Spinal cord (tissue), 10 donors: ENCODE data around the gene HOXC11. TPM values are rescaled to one million over a fixed set of nuclear protein-coding genes. Genes with fewer than 3 reads are reported as not detected.

Source experiments
- DNase-seq, 6 donors: peaks; one replicate each; pipeline versions ENCODE4 v3.0.0 to v3.0.0-alpha.2; 2013 to 2015; ENCODE audit warnings: low spot score in 6 of 6, low read depth in 4 of 6
- H3K27ac ChIP-seq: one replicate; pipeline ENCODE4 v1.5.1; 2013; ENCODE audit warnings: low read depth, low read length, control low read depth
- H3K27me3 ChIP-seq: one replicate; pipeline ENCODE4 v1.6.1; 2013; ENCODE audit warnings: low read length; ENCODE audit not compliant: control insufficient read depth, insufficient read depth
- H3K36me3 ChIP-seq: one replicate; pipeline ENCODE4 v1.6.1; 2013; ENCODE audit warnings: low read length; ENCODE audit not compliant: control insufficient read depth, insufficient read depth
- H3K4me1 ChIP-seq: one replicate; pipeline ENCODE4 v1.6.1; 2013; ENCODE audit warnings: low read length; ENCODE audit not compliant: control insufficient read depth, insufficient read depth
- H3K4me3 ChIP-seq: one replicate; pipeline ENCODE4 v1.5.1; 2013; ENCODE audit warnings: low read depth, low read length, control low read depth
- H3K9me3 ChIP-seq: one replicate; pipeline ENCODE4 v1.6.1; 2013; ENCODE audit warnings: low read length; ENCODE audit not compliant: control insufficient read depth, insufficient read depth
- WGBS: methylation state at CpG from one replicate; pipeline ENCODE4 v1.1.5; 2013; ENCODE audit warnings: missing lambda C conversion rate; ENCODE audit not compliant: insufficient coverage; 5-methylcytosine and 5-hydroxymethylcytosine counted together
- polyA plus RNA-seq, 2 donors: library from polyadenylated mRNA; unstranded; fragments of 120-200 nt; gene quantifications; one replicate each; pipeline ENCODE4 v1.2.1, GENCODE V29; 2013; ENCODE audit not compliant: insufficient read length in 2 of 2
- total RNA-seq, 2 donors: library from RNA; depleted of rRNA in 1 of 2; stranded (reverse); fragments of 120-200 nt in 1 of 2; fragments of >200 nt in 1 of 2; gene quantifications; one replicate each; pipeline versions ENCODE4 v1.2.3 to v1.2.4, GENCODE V29; 2013 to 2014
- donor health status: healthy.

HOXC11 gene
- total and polyA plus RNA-seq, 4 donors = 1.5 TPM; not detected in 3

DNA sequence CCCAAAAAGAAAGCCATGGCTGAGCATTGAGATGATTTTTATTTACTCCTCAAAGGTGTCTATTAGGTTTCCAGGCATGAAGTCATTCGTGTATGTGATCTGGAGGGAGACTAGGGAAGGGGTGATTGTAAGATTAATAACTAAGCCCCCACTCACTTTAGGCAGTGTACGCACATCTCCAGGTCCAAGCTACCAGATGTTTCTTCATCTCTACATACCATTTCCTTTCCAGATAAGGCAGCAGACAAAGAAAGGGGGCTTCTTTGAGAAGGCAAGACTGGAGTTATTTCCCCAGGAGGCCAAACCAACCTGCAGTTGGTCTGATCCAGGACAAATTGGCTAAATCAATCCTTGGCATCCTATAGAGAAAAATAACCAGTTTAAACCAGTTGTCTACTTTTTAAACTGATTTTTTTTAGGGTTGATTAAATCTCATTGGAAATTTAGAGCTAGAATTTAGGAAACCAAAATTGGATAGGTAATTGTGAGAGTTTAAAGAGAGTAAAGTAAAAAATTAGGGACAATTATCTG, 30.4 kb upstream of the HOXC11 start:
- Histone ChIP-seq H3K36me3 (no peaks in the 10 kb centered on the region), H3K4me1 (peaks cover 20% of the 10 kb centered on the region), H3K27me3 (peaks cover 100% of the 10 kb centered on the region), H3K4me3 (no peak overlapping the region), H3K27ac (no peak overlapping the region), H3K9me3 (no peaks in the 10 kb centered on the region)
- no CpG with 5 or more reads among the region's 2 CpGs for WGBS
- no peak for DNase-seq

DNA sequence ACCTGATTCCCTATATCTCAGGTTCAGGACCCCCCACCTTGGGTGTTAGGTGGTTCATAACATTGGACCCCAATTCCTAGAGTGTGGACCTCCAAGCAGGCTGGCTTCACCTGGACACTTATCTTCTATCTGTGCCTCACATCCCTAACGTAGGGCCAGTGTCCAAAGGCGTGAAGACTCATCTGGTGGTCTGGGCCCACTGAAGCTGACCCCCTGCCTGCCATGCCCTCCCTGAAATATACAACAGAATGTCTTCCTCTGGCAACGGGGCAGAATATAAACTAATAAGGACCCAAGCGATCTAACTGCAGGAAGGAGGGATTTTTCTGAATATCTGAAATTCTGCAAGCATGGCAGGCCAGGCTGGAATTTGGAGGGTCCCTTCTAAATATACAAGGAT, 28.7 kb upstream of the HOXC11 start:
- DNase-seq = no peak
- Histone ChIP-seq H3K4me1 (peaks cover 12% of the 10 kb centered on the region), H3K27ac (no peak overlapping the region), H3K36me3 (no peaks in the 10 kb centered on the region), H3K27me3 (peaks cover 100% of the 10 kb centered on the region), H3K4me3 (no peak overlapping the region), H3K9me3 (no peaks in the 10 kb centered on the region)
- 20% methylated on average over 2 of the region's 4 CpGs for WGBS

DNA sequence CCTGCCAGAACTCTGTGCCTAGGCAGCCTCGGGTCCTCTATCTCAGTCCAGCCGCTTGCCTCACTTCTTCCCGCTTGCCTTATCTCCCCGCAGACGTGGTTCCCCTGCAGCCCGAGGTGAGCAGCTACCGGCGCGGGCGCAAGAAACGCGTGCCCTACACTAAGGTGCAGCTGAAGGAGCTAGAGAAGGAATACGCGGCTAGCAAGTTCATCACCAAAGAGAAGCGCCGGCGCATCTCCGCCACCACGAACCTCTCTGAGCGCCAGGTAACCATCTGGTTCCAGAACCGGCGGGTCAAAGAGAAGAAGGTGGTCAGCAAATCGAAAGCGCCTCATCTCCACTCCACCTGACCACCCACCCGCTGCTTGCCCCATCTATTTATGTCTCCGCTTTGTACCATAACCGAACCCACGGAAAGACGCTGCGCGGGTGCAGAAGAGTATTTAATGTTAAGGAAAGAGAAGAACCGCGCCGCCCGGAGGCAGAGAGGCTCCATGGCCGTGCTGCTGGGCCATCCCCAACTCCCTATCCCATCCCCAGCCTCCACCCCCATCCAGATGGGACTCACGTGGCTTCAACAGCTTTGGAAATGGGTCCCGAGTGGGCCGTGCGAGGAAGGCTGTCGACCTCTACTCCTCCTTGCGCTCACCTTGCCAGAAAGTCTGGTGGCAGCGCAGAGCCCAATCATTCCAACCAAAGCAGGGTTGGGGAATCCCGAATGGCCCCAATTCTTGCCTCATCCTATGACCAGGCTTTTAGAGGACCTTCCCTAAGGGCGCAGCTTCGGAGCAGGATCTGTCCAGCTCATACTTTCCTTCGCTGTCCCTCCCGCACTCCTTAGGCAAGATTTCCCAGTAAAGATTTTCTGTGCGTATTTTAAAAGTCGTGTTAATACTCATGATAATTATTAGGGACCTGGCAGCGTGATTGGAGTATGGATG, 27.7 kb upstream of the HOXC11 start:
- H3K4me3 ChIP-seq = no peak overlapping the region
- no peaks in the 10 kb centered on the region for H3K36me3 ChIP-seq
- H3K27me3 ChIP-seq = peaks cover 100% of the 10 kb centered on the region
- no peaks in the 10 kb centered on the region for H3K9me3 ChIP-seq
- H3K27ac ChIP-seq = no peak overlapping the region
- no peak for DNase-seq
- 7% methylated on average over 33 of the region's 51 CpGs for WGBS
- peaks cover 14% of the 10 kb centered on the region for H3K4me1 ChIP-seq

DNA sequence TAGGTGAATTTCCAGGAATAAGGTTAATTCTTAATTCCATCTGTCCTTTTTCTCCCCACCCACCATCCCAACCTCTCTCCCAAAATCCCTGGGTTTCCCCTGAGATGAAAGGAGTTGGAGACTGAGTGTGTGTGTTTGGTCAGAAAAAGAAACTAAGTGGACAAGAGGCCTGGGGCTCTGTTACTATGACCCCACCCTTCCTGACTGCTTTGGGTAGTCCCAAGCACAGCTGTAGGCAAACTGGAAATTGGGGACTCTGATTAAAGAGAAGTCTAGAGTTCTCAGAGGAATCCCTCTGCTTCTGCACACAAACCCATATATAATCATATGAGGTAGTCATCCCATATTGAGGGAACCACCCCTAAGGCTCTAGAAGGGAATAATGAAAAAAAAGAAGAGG, 25.2 kb upstream of the HOXC11 start:
- no peak overlapping the region for H3K27ac ChIP-seq
- H3K9me3 ChIP-seq = no peaks in the 10 kb centered on the region
- peaks cover 100% of the 10 kb centered on the region for H3K27me3 ChIP-seq
- no peak overlapping the region for H3K4me3 ChIP-seq
- DNase-seq = no peak
- no peaks in the 10 kb centered on the region for H3K36me3 ChIP-seq
- H3K4me1 ChIP-seq = peaks cover 33% of the 10 kb centered on the region

DNA sequence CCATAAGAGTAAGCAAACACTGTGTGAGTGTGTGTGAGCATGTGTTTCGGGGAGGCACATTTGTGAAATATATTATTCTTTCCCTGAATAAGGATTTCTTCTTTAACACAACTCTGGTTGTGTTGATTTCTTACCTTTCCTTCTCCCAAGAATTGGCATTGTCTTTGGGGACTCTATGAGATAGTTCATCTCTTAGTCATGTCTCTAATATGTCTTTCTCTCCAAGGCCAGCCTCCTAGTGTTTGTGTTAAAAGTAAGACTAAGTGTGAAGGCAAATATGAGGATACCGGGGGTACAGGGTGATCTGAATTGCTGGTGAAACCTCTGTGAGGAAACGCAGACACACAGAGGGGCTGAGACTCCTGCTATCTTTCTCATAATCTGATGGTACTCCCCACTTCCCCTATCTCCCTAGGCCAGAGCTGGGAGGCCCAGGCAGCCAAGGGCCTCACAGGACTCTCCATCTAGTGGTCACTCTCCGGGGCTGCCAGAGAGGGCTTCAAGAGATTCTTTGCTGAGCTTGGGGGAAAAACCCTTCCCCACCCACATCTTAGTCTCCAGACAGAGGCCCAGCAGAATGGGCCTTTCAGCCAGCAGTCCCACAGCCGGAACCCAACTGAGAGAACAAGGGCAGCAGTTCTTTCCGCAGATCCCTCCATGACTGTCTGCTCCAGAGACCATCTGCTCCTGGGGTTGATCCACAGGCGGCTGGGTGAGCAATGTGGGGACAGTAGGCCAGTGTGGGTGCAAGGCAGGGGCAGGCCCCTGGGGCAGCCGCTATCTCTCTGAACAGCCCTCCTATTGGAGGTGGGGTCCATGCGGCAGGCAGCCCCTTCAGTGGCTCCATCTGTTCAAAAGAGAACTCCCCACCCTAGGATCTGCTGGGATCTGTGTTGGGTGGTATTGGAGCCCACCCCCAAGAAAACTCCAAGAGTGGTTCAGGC, 24.0 kb upstream of the HOXC11 start:
- DNase-seq = no peak
- Histone ChIP-seq H3K27ac (no peak overlapping the region), H3K27me3 (peaks cover 100% of the 10 kb centered on the region), H3K4me3 (no peak overlapping the region), H3K4me1 (peaks cover 33% of the 10 kb centered on the region), H3K9me3 (no peaks in the 10 kb centered on the region), H3K36me3 (no peaks in the 10 kb centered on the region)
- WGBS = 29% methylated on average over 5 of the region's 9 CpGs

DNA sequence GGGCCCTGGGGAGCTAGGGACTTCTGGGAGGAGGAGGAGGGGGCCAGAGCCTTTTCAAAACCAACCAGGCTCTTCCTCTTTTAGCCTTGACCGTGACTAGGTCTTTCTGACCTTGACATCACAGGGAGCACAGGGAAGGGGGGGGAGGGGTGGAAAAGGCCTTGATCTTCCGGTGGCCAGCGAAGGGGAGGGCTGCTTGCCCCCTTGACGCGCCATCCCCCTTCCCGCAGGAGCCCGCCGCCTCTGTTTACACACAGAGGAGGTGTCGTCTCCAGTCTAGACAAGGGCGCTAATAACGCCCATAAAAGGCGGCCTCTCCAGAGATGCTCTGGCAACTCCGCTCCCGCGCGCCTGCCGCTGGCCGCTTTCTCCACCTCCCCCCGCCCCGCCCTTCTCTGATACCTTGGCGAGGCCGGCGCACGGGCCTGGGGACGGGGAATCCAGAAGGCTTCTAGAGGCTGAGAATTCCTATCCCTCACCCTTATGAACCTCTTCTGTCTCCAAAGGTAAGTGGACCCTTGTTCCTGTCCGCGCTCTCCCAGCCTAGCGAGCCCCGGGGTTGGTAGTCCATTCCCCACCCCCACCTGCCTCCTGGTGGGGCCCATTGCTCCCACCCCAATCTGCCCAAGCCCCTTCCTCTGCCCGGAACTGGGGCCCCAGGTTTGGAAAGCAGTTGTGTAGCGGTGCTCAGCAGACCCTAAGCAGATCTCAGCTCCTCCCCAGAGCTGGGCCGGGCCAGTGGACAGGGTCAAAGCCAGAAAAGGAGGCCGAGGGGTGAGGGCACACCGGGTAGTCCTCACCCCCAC, 23.1 kb upstream of the HOXC11 start:
- Histone ChIP-seq H3K4me3 (no peak overlapping the region), H3K36me3 (no peaks in the 10 kb centered on the region), H3K27ac (no peak overlapping the region), H3K4me1 (peaks cover 33% of the 10 kb centered on the region), H3K9me3 (no peaks in the 10 kb centered on the region), H3K27me3 (peaks cover 100% of the 10 kb centered on the region)
- WGBS = 3% methylated on average over 27 of the region's 34 CpGs
- DNase-seq = no peak

DNA sequence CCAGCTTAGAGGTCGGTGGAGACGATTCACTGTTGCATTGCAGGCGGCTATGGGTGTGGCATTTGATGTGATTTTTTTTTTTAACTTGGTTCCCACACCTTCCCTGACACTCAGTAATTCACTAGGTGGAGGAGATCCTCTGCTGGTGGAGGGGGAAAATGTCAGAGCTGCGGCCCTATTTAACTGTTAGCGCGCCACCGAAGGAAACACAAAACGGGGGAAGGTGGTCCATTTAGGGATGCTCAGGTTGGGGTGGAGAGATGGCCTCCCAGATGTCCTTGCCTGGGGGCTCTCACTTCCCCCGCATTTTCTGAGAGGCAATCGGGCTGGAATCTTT, 22.5 kb upstream of the HOXC11 start:
- no peaks in the 10 kb centered on the region for H3K36me3 ChIP-seq
- 0% methylated on average over 6 of the region's 10 CpGs for WGBS
- no peak overlapping the region for H3K27ac ChIP-seq
- peaks cover 99% of the 10 kb centered on the region for H3K27me3 ChIP-seq
- DNase-seq = no peak
- no peaks in the 10 kb centered on the region for H3K9me3 ChIP-seq
- H3K4me3 ChIP-seq = no peak overlapping the region
- H3K4me1 ChIP-seq = peaks cover 32% of the 10 kb centered on the region

DNA sequence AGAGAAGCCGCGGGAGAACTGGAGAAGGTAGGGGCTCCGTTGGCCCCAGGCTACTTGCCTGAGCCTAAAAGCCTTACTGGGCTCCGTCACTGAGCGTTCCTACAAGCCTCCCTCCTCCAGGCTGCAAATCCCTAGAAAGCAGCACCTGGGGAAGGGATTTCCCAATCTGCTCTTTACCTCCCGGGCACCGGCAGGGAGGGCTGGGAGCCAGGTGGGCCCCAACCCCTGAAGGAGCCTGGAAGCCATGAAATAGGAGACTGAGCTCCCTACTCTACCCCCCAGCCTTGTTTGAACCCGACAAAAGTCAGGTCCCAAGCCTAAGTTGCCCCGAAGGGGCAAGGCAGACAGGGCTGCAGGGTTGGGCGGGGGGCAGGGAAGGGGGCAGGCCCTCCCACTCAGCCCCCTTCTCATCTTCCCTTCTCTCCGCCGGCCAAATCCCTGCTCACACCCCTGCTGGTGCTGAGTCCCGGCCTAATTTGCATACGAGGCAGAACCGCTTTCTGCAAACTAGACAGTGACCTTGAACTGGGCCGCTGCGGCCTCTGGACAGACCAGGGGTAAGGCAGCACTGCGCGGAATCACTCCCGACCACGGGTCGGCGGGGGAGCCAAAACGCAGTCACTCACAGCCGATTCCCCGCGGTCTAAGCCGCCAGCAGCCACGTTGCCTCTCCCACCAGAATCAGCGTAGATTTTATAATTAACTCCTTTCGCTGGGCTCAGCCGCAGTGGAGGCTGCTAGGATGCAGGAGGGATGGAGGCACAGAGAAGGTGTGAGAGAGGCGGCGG, 21.9 kb upstream of the HOXC11 start:
- Histone ChIP-seq H3K9me3 (no peaks in the 10 kb centered on the region), H3K4me1 (peaks cover 36% of the 10 kb centered on the region), H3K27ac (no peak overlapping the region), H3K4me3 (no peak overlapping the region), H3K36me3 (no peaks in the 10 kb centered on the region), H3K27me3 (peaks cover 99% of the 10 kb centered on the region)
- DNase-seq = no peak
- WGBS = 5% methylated on average over 28 of the region's 34 CpGs
